Liver (tissue), 9 donors: ENCODE measurements around the gene SIRPB1. TPM values are rescaled to one million over a fixed set of nuclear protein-coding genes. Genes with fewer than 3 reads are reported as not detected.

Source experiments
- DNase-seq: peaks from one replicate; pipeline ENCODE4 v3.0.0-alpha.2; 2017; ENCODE audit warnings: low spot score
- H3K27ac ChIP-seq, 2 donors: one replicate each; pipeline ENCODE4 v1.7.0; 2013; ENCODE audit warnings: inconsistent platforms in 2 of 2, low read length in 2 of 2, control low read depth in 1 of 2, low read depth in 1 of 2, mild to moderate bottlenecking in 1 of 2
- H3K27me3 ChIP-seq, 4 donors: one replicate each; pipeline versions ENCODE4 v1.6.1 to v1.7.0; 2013; ENCODE audit warnings: low read length in 3 of 4, inconsistent platforms in 1 of 4, mild to moderate bottlenecking in 1 of 4, moderate library complexity in 1 of 4; ENCODE audit not compliant: control insufficient read depth in 4 of 4, insufficient read depth in 4 of 4
- H3K36me3 ChIP-seq, 4 donors: one replicate each; pipeline versions ENCODE4 v1.6.1 to v1.7.0; 2013; ENCODE audit warnings: low read length in 3 of 4, mild to moderate bottlenecking in 3 of 4, low read depth in 1 of 4, moderate library complexity in 1 of 4; ENCODE audit not compliant: control insufficient read depth in 4 of 4, insufficient read depth in 3 of 4
- H3K4me1 ChIP-seq, 4 donors: one replicate each; pipeline versions ENCODE4 v1.6.1 to v1.7.0; 2013; ENCODE audit warnings: low read length in 3 of 4, mild to moderate bottlenecking in 3 of 4, moderate library complexity in 1 of 4; ENCODE audit not compliant: control insufficient read depth in 4 of 4, insufficient read depth in 4 of 4
- H3K4me3 ChIP-seq, 3 donors: one replicate each; pipeline versions ENCODE4 v1.6.1 to v1.7.0; 2013; ENCODE audit warnings: low read length in 3 of 3, control low read depth in 1 of 3, low read depth in 1 of 3, mild to moderate bottlenecking in 1 of 3
- H3K9ac ChIP-seq, 2 donors: one replicate each; pipeline ENCODE4 v1.7.0; 2013; ENCODE audit warnings: low read length in 2 of 2, mild to moderate bottlenecking in 2 of 2, moderate library complexity in 2 of 2, control low read depth in 1 of 2, low read depth in 1 of 2
- H3K9me3 ChIP-seq, 4 donors: one replicate each; pipeline versions ENCODE4 v1.6.1 to v1.7.0; 2013; ENCODE audit warnings: low read length in 3 of 4; ENCODE audit not compliant: control insufficient read depth in 4 of 4
- ATF3 ChIP-seq: IDR thresholded peaks from 2 replicates; pipeline ENCODE4 v1.6.1; 2016; ENCODE audit warnings: antibody characterized with exemption
- CTCF ChIP-seq: fragments of 150-350 bp; IDR thresholded peaks from 2 replicates; pipeline ENCODE4 v1.5.1; 2017; ENCODE audit warnings: improper control_type of control experiment, low read depth, low read length; ENCODE audit not compliant: missing input control
- EGR1 ChIP-seq, 2 donors: IDR thresholded peaks; 2 replicates each; pipeline ENCODE4 v1.6.1; 2016 to 2018; ENCODE audit warnings: antibody characterized with exemption in 2 of 2, low read depth in 2 of 2
- FOXA1 ChIP-seq: IDR thresholded peaks from 2 replicates; pipeline ENCODE4 v1.6.1; 2016; ENCODE audit warnings: antibody characterized with exemption
- FOXA2 ChIP-seq: IDR thresholded peaks from 2 replicates; pipeline ENCODE4 v1.6.1; 2016; ENCODE audit warnings: antibody characterized with exemption
- HNF4A ChIP-seq, 2 donors: conservative IDR thresholded peaks; 2 replicates each; pipeline ENCODE4 v1.6.1; 2016; ENCODE audit warnings: antibody characterized with exemption in 2 of 2, mild to moderate bottlenecking in 2 of 2
- HNF4G ChIP-seq: IDR thresholded peaks from 2 replicates; pipeline ENCODE4 v1.6.1; 2016; ENCODE audit warnings: antibody characterized with exemption
- JUND ChIP-seq, 2 donors: IDR thresholded peaks; 2 replicates each; pipeline ENCODE4 v1.6.1; 2016; ENCODE audit warnings: antibody characterized with exemption in 2 of 2
- MAX ChIP-seq: IDR thresholded peaks from 2 replicates; pipeline ENCODE4 v1.6.1; 2016; ENCODE audit warnings: antibody characterized with exemption
- NR2F2 ChIP-seq: IDR thresholded peaks from 2 replicates; pipeline ENCODE4 v1.6.1; 2016; ENCODE audit warnings: antibody characterized with exemption
- RAD21 ChIP-seq, 2 donors: IDR thresholded peaks; 2 replicates each; pipeline ENCODE4 v1.6.1; 2016; ENCODE audit warnings: antibody characterized with exemption in 2 of 2, mild to moderate bottlenecking in 2 of 2
- REST ChIP-seq: IDR thresholded peaks from 2 replicates; pipeline ENCODE4 v1.6.1; 2016; ENCODE audit warnings: antibody characterized with exemption, mild to moderate bottlenecking
- RXRA ChIP-seq, 2 donors: IDR thresholded peaks; 2 replicates each; pipeline ENCODE4 v1.6.1; 2017 to 2018; ENCODE audit warnings: antibody characterized with exemption in 2 of 2, mild to moderate bottlenecking in 1 of 2
- SP1 ChIP-seq: IDR thresholded peaks from 2 replicates; pipeline ENCODE4 v1.6.1; 2018; ENCODE audit warnings: antibody characterized with exemption, mild to moderate bottlenecking
- TAF1 ChIP-seq: conservative IDR thresholded peaks from 2 replicates; pipeline ENCODE4 v1.6.1; 2016; ENCODE audit warnings: antibody characterized with exemption, mild to moderate bottlenecking
- YY1 ChIP-seq: IDR thresholded peaks from 2 replicates; pipeline ENCODE4 v1.6.1; 2016; ENCODE audit warnings: antibody characterized with exemption, mild to moderate bottlenecking
- ZBTB33 ChIP-seq: IDR thresholded peaks from 2 replicates; pipeline ENCODE4 v1.6.1; 2016; ENCODE audit warnings: antibody characterized with exemption
- WGBS: extraction: QIAGEN DNeasy Blood & Tissue Kit; methylation state at CpG from one replicate; pipeline ENCODE4 v1.1.7; 2013; 5-methylcytosine and 5-hydroxymethylcytosine counted together
- polyA plus RNA-seq, 2 donors: library from polyadenylated mRNA; stranded (reverse) in 1 of 2; unstranded in 1 of 2; fragments of 200-250 nt in 1 of 2; fragments of >200 nt in 1 of 2; fragmentation: Nextera tagmentation in 1 of 2; extraction: Ambion mirVana in 1 of 2; gene quantifications; one replicate each; pipeline versions ENCODE4 v1.2.1 to v1.2.3, GENCODE V29; 2013 to 2015
- total RNA-seq, 2 donors: library from RNA; depleted of rRNA; stranded (reverse); fragments of >200 nt; gene quantifications; one replicate each; pipeline ENCODE4 v1.2.3, GENCODE V29; 2014
- donor health status: healthy.
- donor health status: healthy.
- donor health status: healthy.
- donor health status: healthy.
- donor health status: healthy.

The SIRPB1 gene
- total and polyA plus RNA-seq, 4 donors: 0.47 to 4.4 (median 1.4) TPM

- Histone ChIP-seq H3K27ac (no peak overlapping the region), H3K4me3 (no peak overlapping the region), H3K9me3 (no peaks in the 10 kb centered on the region), H3K9ac (no peak overlapping the region), H3K36me3 (no peaks in the 10 kb centered on the region), H3K4me1 (no peaks in the 10 kb centered on the region), H3K27me3 (no peaks in the 10 kb centered on the region)
- TF ChIP-seq NR2F2 (no peak), FOXA2 (no peak), TAF1 (no peak), CTCF (no peak), RXRA (IDR thresholded peaks at IDR 0.05) (no peak), YY1 (no peak), SP1 (no peak), HNF4A (conservative IDR thresholded peaks at IDR 0.05) (no peak), EGR1 (IDR thresholded peaks at IDR 0.05; ENCODE audit: low read depth in 2 of 2) (no peak), RAD21 (IDR thresholded peaks at IDR 0.05) (no peak), ATF3 (no peak), JUND (IDR thresholded peaks at IDR 0.05) (no peak), FOXA1 (no peak)
- 78% methylated on average over 4 of the region's 4 CpGs for WGBS
- DNase-seq: no peak
Measured at GRCh38 chr20:1632178-1632577, 12.4 kb upstream of the SIRPB1 start.

GRCh38 chr20:1631309-1632151, 11.7 kb upstream of the SIRPB1 start:
- Histone ChIP-seq H3K4me1 (no peaks in the 10 kb centered on the region), H3K27ac (no peak overlapping the region)

More at GRCh38 chr20:1631309-1632151, 11.7 kb upstream of the SIRPB1 start:
- WGBS: 73% methylated on average over 9 of the region's 9 CpGs
- no peak overlapping the region for H3K9ac ChIP-seq
- DNase-seq: no peak
- H3K36me3 ChIP-seq: no peaks in the 10 kb centered on the region
- H3K27me3 ChIP-seq: no peaks in the 10 kb centered on the region
- H3K4me3 ChIP-seq: no peak overlapping the region
- TF ChIP-seq FOXA1 (no peak), CTCF (no peak), RXRA (IDR thresholded peaks at IDR 0.05) (no peak), REST (no peak), YY1 (no peak), HNF4A (conservative IDR thresholded peaks at IDR 0.05) (no peak), ZBTB33 (no peak), HNF4G (no peak), MAX (no peak), RAD21 (IDR thresholded peaks at IDR 0.05) (no peak), SP1 (no peak)
- H3K9me3 ChIP-seq: no peaks in the 10 kb centered on the region
